ENCODE data around the gene SNPH.
"Not testable (repeated sequence)": the region's sequence is repeated elsewhere in the genome, so short reads cannot be mapped to it uniquely, and the experiment has no call there.

Gene SNPH

GRCh38 chr20:1341561-1342265 is 75.6 kb downstream of the SNPH start:
- DNase-seq: no peak

GRCh38 chr20:1343446-1344124 is 77.5 kb downstream of the SNPH start:
- DNase-seq: not testable (repeated sequence)

GRCh38 chr20:1345030-1345755 is 79.1 kb downstream of the SNPH start:
- DNase-seq: no peak

GRCh38 chr20:1345756-1346093 is 79.6 kb downstream of the SNPH start:
- DNase-seq: no peak

GRCh38 chr20:1346315-1346969 is 80.3 kb downstream of the SNPH start:
- no peak for DNase-seq

GRCh38 chr20:1353956-1354355 is 87.9 kb downstream of the SNPH start:
- DNase-seq: no peak

- no peak for DNase-seq
Measured at GRCh38 chr20:1357921-1358671, 92.0 kb downstream of the SNPH start.
